ENCODE results near the gene ZNF346. TPM values are rescaled to one million over a fixed set of nuclear protein-coding genes. Genes with fewer than 3 reads are reported as not detected.

The ZNF346 gene
- total RNA-seq, 1 donor from 2014 or later, result 7.1 TPM

GRCh38 chr5:177091232-177091631, 68.7 kb downstream of the ZNF346 start:
- TF ChIP-seq CTCF (IDR thresholded peaks at IDR 0.05; ENCODE audit: insufficient read depth, low read length, severe bottlenecking), result no peak
- Histone ChIP-seq H3K36me3 (ENCODE audit: control insufficient read depth, insufficient read depth, low read length) (no peaks in the 10 kb centered on the region), H3K27me3 (ENCODE audit: control insufficient read depth, insufficient read depth, low read length) (no peaks in the 10 kb centered on the region), H3K4me3 (ENCODE audit: low read depth, low read length) (no peak overlapping the region)
- FAIRE-seq, result no peak
- no peak for DNase-seq (ENCODE audit: low read depth)

- no peak for DNase-seq (ENCODE audit: low read depth)
- Histone ChIP-seq H3K27me3 (ENCODE audit: control insufficient read depth, insufficient read depth, low read length) (no peaks in the 10 kb centered on the region), H3K4me3 (ENCODE audit: low read depth, low read length) (no peak overlapping the region), H3K36me3 (ENCODE audit: control insufficient read depth, insufficient read depth, low read length) (no peaks in the 10 kb centered on the region)
- no peak for TF ChIP-seq CTCF (IDR thresholded peaks at IDR 0.05; ENCODE audit: insufficient read depth, low read length, severe bottlenecking)
- FAIRE-seq, result no peak
These were observed 69.9 kb downstream of the ZNF346 start for GRCh38 chr5:177092178-177093081.

GRCh38 chr5:177093082-177093712, 70.7 kb downstream of the ZNF346 start:
- no peak for TF ChIP-seq CTCF (IDR thresholded peaks at IDR 0.05; ENCODE audit: insufficient read depth, low read length, severe bottlenecking)
- FAIRE-seq (no peak), DNase-seq (ENCODE audit: low read depth) (no peak)
- Histone ChIP-seq H3K36me3 (ENCODE audit: control insufficient read depth, insufficient read depth, low read length) (no peaks in the 10 kb centered on the region), H3K4me3 (ENCODE audit: low read depth, low read length) (no peak overlapping the region), H3K27me3 (ENCODE audit: control insufficient read depth, insufficient read depth, low read length) (no peaks in the 10 kb centered on the region)

- Histone ChIP-seq H3K4me3 (ENCODE audit: low read depth, low read length) (no peak overlapping the region), H3K36me3 (ENCODE audit: control insufficient read depth, insufficient read depth, low read length) (no peaks in the 10 kb centered on the region), H3K27me3 (ENCODE audit: control insufficient read depth, insufficient read depth, low read length) (no peaks in the 10 kb centered on the region)
- TF ChIP-seq CTCF (IDR thresholded peaks at IDR 0.05; ENCODE audit: insufficient read depth, low read length, severe bottlenecking), result no peak
- DNase-seq (ENCODE audit: low read depth) (no peak), FAIRE-seq (no peak)
These were observed 71.3 kb downstream of the ZNF346 start for GRCh38 chr5:177093803-177094202.

GRCh38 chr5:177094224-177095087, 72.0 kb downstream of the ZNF346 start:
- no peak for TF ChIP-seq CTCF (IDR thresholded peaks at IDR 0.05; ENCODE audit: insufficient read depth, low read length, severe bottlenecking)
- FAIRE-seq (no peak), DNase-seq (ENCODE audit: low read depth) (no peak)
- Histone ChIP-seq H3K27me3 (ENCODE audit: control insufficient read depth, insufficient read depth, low read length) (no peaks in the 10 kb centered on the region), H3K36me3 (ENCODE audit: control insufficient read depth, insufficient read depth, low read length) (no peaks in the 10 kb centered on the region), H3K4me3 (ENCODE audit: low read depth, low read length) (no peak overlapping the region)
